ENCODE data around the gene FOXC1. TPM values are rescaled to one million over a fixed set of nuclear protein-coding genes. Genes with fewer than 3 reads are reported as not detected.

Gene FOXC1
- total RNA-seq, 1 donor from 2014 or later: 9.8 TPM

- Histone ChIP-seq H3K36me3 (no peaks in the 10 kb centered on the region), H3K9me3 (no peaks in the 10 kb centered on the region), H3K4me1 (no peaks in the 10 kb centered on the region), H3K27ac (no peak overlapping the region), H3K27me3 (no peaks in the 10 kb centered on the region), H3K4me3 (no peak overlapping the region)
- intact Hi-C loops (cut with DNase I): no loop called here
- TF ChIP-seq POLR2AphosphoS5 (IDR thresholded peaks at IDR 0.05; ENCODE audit: insufficient read depth in 1 of 2, low read depth in 1 of 2) (no peak), CTCF (IDR thresholded peaks at IDR 0.05) (no peak), POLR2A (IDR thresholded peaks at IDR 0.05) (no peak)
- DNase-seq (ENCODE audit: extremely low spot score in 2 of 2): no peak
Measured at GRCh38 chr6:1659816-1660215, 50.1 kb downstream of the FOXC1 start.

GRCh38 chr6:1662534-1662933 is 52.8 kb downstream of the FOXC1 start:
- TF ChIP-seq POLR2A (IDR thresholded peaks at IDR 0.05) (no peak), POLR2AphosphoS5 (IDR thresholded peaks at IDR 0.05; ENCODE audit: insufficient read depth in 1 of 2, low read depth in 1 of 2) (no peak), CTCF (IDR thresholded peaks at IDR 0.05) (no peak)
- no peaks in the 10 kb centered on the region for H3K27me3 ChIP-seq
- H3K4me1 ChIP-seq: no peaks in the 10 kb centered on the region
- no peak overlapping the region for H3K4me3 ChIP-seq
- no peak overlapping the region for H3K27ac ChIP-seq
- no peaks in the 10 kb centered on the region for H3K36me3 ChIP-seq
- no peak for DNase-seq (ENCODE audit: extremely low spot score in 2 of 2)
- no peaks in the 10 kb centered on the region for H3K9me3 ChIP-seq
- intact Hi-C loops (cut with DNase I): no loop called here

Other genes with a start within 250 kb of the FOXC1 start
- gene FOXF2, start 220.3 kb upstream of the FOXC1 start, total RNA-seq: 1.2 TPM

Data from vagina (tissue), 2 donors.